Measurements from ENCODE around the gene FAM78A.

- TF ChIP-seq CTCF (conservative IDR thresholded peaks at IDR 0.05), result no peak
- TF ChIP-seq ZFX (IDR thresholded peaks at IDR 0.05), result no peak
Measured at GRCh38 chr9:131226226-131226625, 50.1 kb downstream of the FAM78A start.
